ENCODE results near the gene SCARB1.

SCARB1 gene

DNA sequence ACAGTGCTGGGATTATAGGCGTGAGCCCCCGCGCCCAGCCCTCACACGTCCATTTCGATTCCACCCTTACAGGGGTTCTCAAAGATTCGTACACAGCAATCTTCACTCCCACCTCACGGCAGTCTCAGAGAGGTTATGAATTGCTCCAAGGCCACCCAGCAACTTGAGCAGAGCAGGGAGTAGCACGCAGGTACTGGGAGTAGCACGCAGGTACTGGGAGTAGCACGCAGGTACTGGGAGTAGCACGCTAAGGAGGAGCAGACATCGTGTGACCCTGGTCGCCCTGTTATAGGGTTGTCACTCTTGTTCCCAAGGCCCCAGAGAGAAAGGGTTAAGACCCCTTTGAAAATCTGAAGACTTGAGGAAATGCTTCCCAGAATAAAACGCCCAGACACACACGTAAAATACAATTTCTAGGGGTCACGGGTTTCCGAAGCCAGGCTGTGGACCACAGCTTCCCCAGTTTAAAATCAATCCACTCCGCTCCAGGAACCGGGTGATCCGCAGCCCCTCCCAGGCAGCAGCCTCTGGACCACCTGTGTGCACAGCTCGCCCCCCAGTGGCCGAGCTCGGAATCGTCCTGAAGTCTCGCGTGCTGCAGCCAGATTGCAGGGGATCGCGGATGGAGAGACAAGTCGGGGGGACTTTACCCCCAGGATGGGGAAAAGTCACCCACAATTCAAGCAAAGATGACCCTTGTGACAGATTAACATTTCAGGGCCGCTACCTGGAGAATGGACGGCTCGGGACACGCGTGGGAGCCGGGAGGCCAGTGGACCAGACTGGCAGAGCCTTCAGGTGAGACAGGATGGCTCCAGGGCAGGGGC is 92.0 kb downstream of the SCARB1 start:
- Histone ChIP-seq H3K27me3 (ENCODE audit: control insufficient read depth, insufficient read depth, low read length) (no peaks in the 10 kb centered on the region), H3K27ac (ENCODE audit: low read depth, low read length) (no peak overlapping the region), H3K9ac (ENCODE audit: low read length) (no peak overlapping the region), H3K36me3 (ENCODE audit: control insufficient read depth, insufficient read depth, low read length) (no peaks in the 10 kb centered on the region), H3K4me3 (ENCODE audit: low read length) (no peak overlapping the region), H3K4me1 (ENCODE audit: control insufficient read depth, insufficient read depth, low read length) (peaks cover 8% of the 10 kb centered on the region)

DNA sequence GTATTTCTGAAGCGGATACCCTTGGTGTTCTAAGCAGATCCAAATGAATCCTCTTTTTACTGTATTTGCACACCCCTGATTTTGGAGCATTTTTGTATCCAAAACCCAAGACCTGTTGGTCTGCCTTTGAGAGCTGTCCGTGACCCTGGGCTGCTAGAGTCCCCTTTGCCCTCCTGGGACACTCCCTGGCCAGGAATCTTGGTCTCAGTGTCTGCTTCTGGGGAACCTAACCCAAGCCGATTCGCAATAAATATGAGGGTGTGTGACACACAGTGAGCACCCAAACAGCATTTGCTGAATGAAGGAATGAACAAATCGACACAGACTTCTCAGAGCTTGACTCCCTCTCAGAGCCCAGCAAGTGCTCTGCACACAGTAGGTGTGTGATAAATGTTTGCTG is 92.9 kb downstream of the SCARB1 start:
- H3K36me3 ChIP-seq (ENCODE audit: control insufficient read depth, insufficient read depth, low read length): no peaks in the 10 kb centered on the region
- no peak overlapping the region for H3K27ac ChIP-seq (ENCODE audit: low read depth, low read length)
- H3K4me3 ChIP-seq (ENCODE audit: low read length): no peak overlapping the region
- no peak overlapping the region for H3K9ac ChIP-seq (ENCODE audit: low read length)
- H3K4me1 ChIP-seq (ENCODE audit: control insufficient read depth, insufficient read depth, low read length): peaks cover 17% of the 10 kb centered on the region
- no peaks in the 10 kb centered on the region for H3K27me3 ChIP-seq (ENCODE audit: control insufficient read depth, insufficient read depth, low read length)

DNA sequence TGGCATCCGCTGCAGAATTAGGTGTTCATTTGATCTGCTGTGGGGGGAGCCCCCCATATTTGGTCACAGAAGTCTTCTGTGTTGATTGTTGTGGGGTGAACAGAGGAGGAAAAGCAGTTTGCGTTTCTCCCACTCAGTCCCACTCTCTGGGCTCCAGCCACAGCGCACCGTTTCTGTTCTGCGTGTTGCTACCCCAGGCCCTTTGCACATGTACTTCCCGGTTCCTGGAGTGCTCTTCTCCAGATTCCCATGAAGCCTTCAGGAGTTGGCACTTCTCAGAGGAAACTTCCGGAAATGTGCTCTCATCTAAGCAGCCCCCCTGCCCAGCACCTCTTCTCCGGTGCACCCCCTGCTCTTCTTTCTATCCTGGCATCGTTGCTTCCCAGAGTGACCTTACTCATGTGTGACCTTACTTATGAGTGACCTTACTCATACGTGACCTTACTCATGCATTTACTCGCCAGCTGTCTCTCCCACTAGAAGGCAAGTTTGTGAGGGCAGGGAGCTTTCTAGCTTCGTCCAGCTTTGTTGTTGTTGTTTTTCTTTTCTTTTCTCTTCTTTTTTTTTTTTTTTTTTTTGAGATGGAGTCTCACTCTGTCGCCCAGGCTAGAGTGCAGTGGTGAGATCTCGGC is 93.7 kb downstream of the SCARB1 start:
- Histone ChIP-seq H3K4me3 (ENCODE audit: low read length) (no peak overlapping the region), H3K9ac (ENCODE audit: low read length) (no peak overlapping the region), H3K36me3 (ENCODE audit: control insufficient read depth, insufficient read depth, low read length) (no peaks in the 10 kb centered on the region), H3K4me1 (ENCODE audit: control insufficient read depth, insufficient read depth, low read length) (peaks cover 24% of the 10 kb centered on the region), H3K27me3 (ENCODE audit: control insufficient read depth, insufficient read depth, low read length) (no peaks in the 10 kb centered on the region), H3K27ac (ENCODE audit: low read depth, low read length) (no peak overlapping the region)

DNA sequence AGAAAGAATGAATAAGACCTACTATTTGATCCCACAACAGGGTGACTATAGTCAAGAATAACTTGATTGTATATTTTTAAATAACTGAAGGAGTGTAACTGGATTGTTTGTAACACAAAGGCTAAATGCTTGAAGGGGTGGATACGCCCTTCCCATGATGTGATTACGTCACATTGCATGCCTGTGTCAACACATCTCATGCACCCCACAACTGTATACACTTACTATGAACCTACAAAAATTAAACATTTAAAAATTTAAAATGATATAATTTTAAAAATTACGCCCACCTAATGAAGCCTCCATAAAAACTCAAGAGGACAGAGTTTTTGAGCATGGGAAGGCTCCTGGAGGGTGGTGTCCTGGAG is 94.5 kb downstream of the SCARB1 start:
- no peak overlapping the region for H3K27ac ChIP-seq (ENCODE audit: low read depth, low read length)
- H3K9ac ChIP-seq (ENCODE audit: low read length): no peak overlapping the region
- no peaks in the 10 kb centered on the region for H3K27me3 ChIP-seq (ENCODE audit: control insufficient read depth, insufficient read depth, low read length)
- H3K4me3 ChIP-seq (ENCODE audit: low read length): no peak overlapping the region
- H3K4me1 ChIP-seq (ENCODE audit: control insufficient read depth, insufficient read depth, low read length): peaks cover 29% of the 10 kb centered on the region
- H3K36me3 ChIP-seq (ENCODE audit: control insufficient read depth, insufficient read depth, low read length): no peaks in the 10 kb centered on the region

DNA sequence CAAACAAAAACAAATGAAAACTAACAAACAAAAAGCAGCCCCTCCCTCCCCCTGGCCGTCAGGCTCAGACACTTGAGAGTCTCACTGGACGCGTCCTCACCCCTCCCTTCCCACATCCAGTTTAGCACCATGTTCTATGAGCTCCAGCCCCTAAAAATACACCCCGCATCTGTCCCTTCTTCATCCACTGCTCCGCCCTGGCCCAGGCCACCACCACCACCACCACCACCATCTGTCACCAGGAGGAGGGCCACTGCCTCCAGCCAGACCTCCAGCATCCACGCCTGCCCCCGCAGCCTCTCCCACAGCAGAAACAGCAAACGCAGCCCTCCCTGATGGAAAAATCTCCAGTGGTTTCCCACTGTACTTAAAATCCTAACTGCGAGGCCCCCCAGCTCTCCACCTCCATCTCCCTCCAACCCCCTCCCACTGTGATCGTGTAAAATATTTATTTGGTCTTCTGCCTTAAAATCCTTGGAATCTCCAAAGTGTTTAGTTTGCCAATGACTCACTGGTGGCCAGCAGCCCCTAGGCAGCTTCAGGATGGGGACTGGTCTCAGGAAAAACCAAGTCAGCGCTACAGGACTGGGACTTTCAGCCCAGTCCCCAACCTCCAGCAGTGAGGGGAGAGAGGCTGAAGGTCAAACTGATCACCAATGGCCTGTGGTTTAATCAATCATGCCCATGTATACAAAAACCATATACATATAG is 95.1 kb downstream of the SCARB1 start:
- H3K27me3 ChIP-seq (ENCODE audit: control insufficient read depth, insufficient read depth, low read length): no peaks in the 10 kb centered on the region
- no peaks in the 10 kb centered on the region for H3K36me3 ChIP-seq (ENCODE audit: control insufficient read depth, insufficient read depth, low read length)
- no peak overlapping the region for H3K4me3 ChIP-seq (ENCODE audit: low read length)
- H3K4me1 ChIP-seq (ENCODE audit: control insufficient read depth, insufficient read depth, low read length): peaks cover 29% of the 10 kb centered on the region
- H3K9ac ChIP-seq (ENCODE audit: low read length): no peak overlapping the region
- no peak overlapping the region for H3K27ac ChIP-seq (ENCODE audit: low read depth, low read length)

DNA sequence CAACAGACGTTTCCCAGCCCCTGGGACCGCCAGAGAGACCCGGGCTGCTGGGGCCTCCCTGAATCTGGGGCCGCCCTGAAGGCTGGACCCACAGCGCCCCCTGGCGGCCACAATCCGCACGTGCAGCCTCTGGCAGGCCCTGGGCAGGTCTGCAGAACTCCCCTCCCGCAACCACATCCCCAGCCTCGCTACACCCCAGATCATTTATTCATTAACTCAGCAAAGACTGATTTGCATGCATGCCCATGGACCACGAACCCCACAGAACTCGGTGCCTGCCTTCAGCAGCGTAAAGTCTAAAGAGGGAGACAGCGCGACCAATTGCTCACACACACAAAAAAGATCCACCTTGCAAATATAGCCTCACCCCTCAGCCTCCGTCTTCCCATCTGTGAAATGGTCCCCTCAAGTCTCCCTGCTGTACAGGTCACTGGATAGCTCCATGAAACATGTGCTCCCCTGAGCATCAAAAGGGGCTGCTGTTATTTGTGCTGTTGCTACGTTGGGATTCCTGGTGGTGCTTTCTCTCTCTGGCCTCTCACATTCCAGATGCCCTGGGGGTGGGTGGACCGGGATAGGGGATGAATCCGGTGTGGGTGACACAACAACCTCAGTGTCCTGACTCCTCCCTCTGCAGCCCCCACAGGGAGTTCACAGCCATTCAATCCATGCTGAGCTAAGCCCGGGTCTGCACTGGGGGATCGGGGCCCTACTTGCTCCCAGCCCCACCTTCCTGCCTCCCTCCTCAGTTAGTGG is 96.4 kb downstream of the SCARB1 start:
- Histone ChIP-seq H3K4me3 (ENCODE audit: low read length) (no peak overlapping the region), H3K9ac (ENCODE audit: low read length) (no peak overlapping the region), H3K27me3 (ENCODE audit: control insufficient read depth, insufficient read depth, low read length) (no peaks in the 10 kb centered on the region), H3K36me3 (ENCODE audit: control insufficient read depth, insufficient read depth, low read length) (no peaks in the 10 kb centered on the region), H3K4me1 (ENCODE audit: control insufficient read depth, insufficient read depth, low read length) (peaks cover 30% of the 10 kb centered on the region), H3K27ac (ENCODE audit: low read depth, low read length) (peak overlapping the region; percentile 79)

DNA sequence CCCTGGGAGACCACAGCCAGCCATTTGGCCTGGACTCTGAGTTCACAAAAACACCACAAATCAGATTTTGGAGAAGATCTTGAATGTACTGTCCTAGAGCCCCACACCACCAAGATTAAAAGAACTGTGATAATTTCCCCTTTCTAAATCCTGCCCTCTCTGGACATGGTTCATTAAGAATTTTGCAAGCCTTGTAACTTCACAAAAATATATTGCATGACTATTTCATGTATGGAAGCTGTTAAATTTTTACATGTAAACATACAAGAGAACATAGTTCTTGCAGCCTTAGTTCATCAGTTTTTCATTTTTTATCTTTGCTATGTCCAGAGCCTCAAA is 97.0 kb downstream of the SCARB1 start:
- H3K4me1 ChIP-seq (ENCODE audit: control insufficient read depth, insufficient read depth, low read length): peaks cover 32% of the 10 kb centered on the region
- H3K36me3 ChIP-seq (ENCODE audit: control insufficient read depth, insufficient read depth, low read length): no peaks in the 10 kb centered on the region
- no peak overlapping the region for H3K9ac ChIP-seq (ENCODE audit: low read length)
- H3K27me3 ChIP-seq (ENCODE audit: control insufficient read depth, insufficient read depth, low read length): no peaks in the 10 kb centered on the region
- peak overlapping the region; percentile 79 for H3K27ac ChIP-seq (ENCODE audit: low read depth, low read length)
- H3K4me3 ChIP-seq (ENCODE audit: low read length): no peak overlapping the region

DNA sequence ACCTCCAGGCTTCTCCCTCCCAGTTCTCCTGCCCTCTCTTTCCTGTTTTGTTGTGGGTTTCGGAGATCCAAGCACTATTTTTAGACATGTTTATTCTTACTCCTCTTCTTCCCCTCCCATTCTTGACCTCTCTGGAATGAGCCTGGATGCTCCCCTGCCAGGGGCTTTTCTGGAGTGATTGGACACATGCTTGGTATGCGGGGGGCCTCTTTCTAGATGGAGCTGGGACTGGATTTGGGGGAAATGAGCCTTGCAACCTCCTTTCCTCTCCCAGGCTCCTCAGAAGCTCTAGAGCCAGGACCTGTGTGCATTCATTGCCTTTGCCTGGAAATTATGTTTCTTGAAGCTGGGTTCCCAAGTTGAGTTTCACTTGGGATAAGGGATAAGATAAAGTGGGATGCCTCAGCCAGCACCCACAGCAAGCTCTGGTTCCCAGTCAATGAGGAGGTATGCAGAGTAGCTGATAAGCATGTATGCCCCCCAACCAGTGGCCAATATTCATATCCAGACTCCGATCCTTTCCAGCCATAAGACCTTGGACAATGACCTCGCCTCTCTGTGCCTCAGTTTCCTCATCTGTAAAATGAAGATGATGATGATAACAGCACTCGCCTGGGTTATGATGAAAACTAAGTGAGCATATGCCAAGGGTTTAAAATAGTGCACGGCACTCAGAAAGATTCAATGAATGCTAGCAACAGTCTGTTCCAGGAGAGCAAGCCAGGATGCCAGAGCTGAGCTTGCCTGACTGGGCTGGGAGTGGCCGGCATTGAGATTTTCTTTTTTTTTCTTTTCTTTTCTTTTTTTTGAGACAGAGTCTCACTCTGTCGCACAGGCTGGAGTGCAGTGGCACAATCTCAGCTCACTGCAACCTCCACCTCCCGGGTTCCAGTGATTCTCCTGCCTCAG is 97.8 kb downstream of the SCARB1 start:
- Histone ChIP-seq H3K4me3 (ENCODE audit: low read length) (no peak overlapping the region), H3K9ac (ENCODE audit: low read length) (no peak overlapping the region), H3K27me3 (ENCODE audit: control insufficient read depth, insufficient read depth, low read length) (no peaks in the 10 kb centered on the region), H3K36me3 (ENCODE audit: control insufficient read depth, insufficient read depth, low read length) (no peaks in the 10 kb centered on the region), H3K4me1 (ENCODE audit: control insufficient read depth, insufficient read depth, low read length) (peaks cover 29% of the 10 kb centered on the region), H3K27ac (ENCODE audit: low read depth, low read length) (peak overlapping the region; percentile 79)

DNA sequence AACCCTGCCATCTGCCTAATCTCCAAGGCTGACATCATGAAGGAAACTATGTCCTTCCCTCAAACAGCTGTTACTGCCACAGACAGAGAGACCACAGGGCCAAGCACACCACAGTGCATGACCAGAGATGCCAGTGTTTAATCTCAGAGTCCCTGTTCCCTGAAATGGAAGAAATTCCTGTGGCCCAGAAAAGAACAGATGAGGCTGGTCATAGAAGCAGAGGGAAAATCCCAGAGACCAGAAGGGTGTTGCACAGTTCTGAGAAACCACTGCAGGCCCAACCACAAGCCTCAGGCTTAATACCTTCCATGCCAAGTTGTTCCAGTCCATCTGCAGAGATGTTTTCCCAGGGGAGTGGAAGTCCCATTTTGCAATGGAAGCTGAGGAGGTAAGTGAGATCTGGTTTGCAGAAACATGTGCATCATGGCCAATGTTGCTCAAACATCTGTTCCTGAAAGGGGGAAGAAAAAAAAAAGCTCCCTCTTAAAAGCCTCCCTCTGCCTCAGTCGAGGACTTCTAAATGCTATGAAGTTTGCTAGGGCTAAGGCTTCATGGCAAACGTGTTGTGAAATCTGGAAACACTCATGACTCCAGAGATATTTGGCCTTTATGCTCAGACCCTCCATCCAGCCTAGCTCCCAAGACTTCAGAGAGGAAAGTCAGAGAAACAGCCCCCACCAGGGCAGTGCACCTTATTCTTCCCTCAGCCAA is 98.6 kb downstream of the SCARB1 start:
- Histone ChIP-seq H3K36me3 (ENCODE audit: control insufficient read depth, insufficient read depth, low read length) (no peaks in the 10 kb centered on the region), H3K9ac (ENCODE audit: low read length) (no peak overlapping the region), H3K4me1 (ENCODE audit: control insufficient read depth, insufficient read depth, low read length) (peaks cover 29% of the 10 kb centered on the region), H3K27ac (ENCODE audit: low read depth, low read length) (peak overlapping the region; percentile 79), H3K4me3 (ENCODE audit: low read length) (no peak overlapping the region), H3K27me3 (ENCODE audit: control insufficient read depth, insufficient read depth, low read length) (no peaks in the 10 kb centered on the region)

DNA sequence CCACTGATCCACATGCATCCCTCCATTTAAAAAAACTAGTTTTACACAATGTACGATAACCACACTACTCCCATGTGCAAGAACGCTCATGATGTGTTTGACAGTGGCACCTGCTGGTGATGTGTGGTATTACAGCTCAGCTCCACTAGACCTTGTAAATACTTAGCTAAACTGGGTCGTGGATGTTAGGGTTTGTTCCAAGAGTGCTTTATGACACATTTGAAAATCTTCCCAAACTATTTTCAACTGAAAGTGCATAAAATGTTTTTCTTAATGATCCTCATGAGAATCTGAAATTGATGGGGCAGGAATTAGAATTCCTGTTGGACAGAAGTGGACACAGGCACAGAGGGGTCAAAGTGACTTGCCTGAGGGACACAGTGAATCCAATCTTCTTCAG is 99.2 kb downstream of the SCARB1 start:
- Histone ChIP-seq H3K27ac (ENCODE audit: low read depth, low read length) (peak overlapping the region; percentile 79), H3K27me3 (ENCODE audit: control insufficient read depth, insufficient read depth, low read length) (no peaks in the 10 kb centered on the region), H3K9ac (ENCODE audit: low read length) (no peak overlapping the region), H3K36me3 (ENCODE audit: control insufficient read depth, insufficient read depth, low read length) (no peaks in the 10 kb centered on the region), H3K4me3 (ENCODE audit: low read length) (no peak overlapping the region), H3K4me1 (ENCODE audit: control insufficient read depth, insufficient read depth, low read length) (peaks cover 29% of the 10 kb centered on the region)

DNA sequence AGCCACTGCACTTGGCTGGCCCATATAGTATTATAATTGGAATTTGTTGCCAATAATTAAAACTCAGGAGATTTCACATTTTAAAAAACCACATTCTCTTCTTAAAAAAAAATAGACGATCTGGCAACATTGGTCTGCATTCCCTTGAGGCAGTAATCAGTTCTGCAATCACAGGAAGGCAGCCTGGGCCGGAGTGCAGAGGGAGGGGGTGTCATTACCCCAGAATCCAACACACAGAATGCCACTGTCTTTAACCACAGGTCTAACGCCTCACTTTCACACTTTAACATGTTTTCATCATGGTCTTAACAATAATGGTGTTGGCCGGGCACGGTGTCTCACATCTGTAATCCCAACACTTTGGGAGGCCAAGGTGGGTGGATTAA is 100.1 kb downstream of the SCARB1 start:
- Histone ChIP-seq H3K9ac (ENCODE audit: low read length) (no peak overlapping the region), H3K27me3 (ENCODE audit: control insufficient read depth, insufficient read depth, low read length) (no peaks in the 10 kb centered on the region), H3K36me3 (ENCODE audit: control insufficient read depth, insufficient read depth, low read length) (no peaks in the 10 kb centered on the region), H3K4me3 (ENCODE audit: low read length) (no peak overlapping the region), H3K27ac (ENCODE audit: low read depth, low read length) (no peak overlapping the region), H3K4me1 (ENCODE audit: control insufficient read depth, insufficient read depth, low read length) (peaks cover 29% of the 10 kb centered on the region)
